Measurements from ENCODE around the gene MRPL46. TPM values are rescaled to one million over a fixed set of nuclear protein-coding genes. Genes with fewer than 3 reads are reported as not detected.

MRPL46 gene
- total and polyA plus RNA-seq, 2 experiments from 2014 or later: 32.9 to 59.4 TPM

DNA sequence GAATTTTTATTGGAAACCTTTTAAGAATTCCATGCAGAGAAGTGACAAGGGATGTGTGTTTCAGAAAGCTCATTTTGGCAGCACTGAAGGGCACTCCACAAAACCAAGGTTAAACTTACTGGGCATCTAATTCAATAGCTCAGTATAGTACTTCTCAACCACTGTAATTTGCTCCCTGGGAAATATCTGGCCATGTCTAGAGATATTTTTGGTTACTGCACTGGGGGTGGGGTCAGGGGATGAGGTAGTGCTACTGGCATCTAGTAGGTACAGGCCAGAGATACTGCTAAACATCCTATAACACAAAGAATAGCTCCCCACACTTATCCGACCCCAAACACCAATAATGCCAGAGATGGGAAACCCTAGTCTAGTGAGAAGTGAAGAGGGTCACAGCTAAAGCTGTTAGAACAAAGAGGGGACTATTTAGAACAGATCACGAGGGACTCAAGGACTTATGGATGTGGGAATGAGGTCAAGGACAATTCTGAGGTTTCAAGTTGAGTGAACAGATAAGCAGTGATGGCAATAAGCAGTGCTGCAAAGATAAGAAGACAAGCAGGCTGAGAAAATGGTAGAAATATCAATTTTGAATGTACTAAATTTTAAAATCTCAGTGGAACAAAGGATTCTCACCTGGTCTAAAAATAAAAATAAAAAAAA, 3.2 kb downstream of the MRPL46 start:
- peaks cover 49% of the 10 kb centered on the region for H3K36me3 ChIP-seq
- no peak overlapping the region for H3K27ac ChIP-seq
- no peak for DNase-seq (ENCODE audit: low read depth in 1 of 2, low spot score in 1 of 2)
- H3K27me3 ChIP-seq: no peaks in the 10 kb centered on the region
- no peaks in the 10 kb centered on the region for H3K9me3 ChIP-seq (ENCODE audit: low read depth)
- TF ChIP-seq, protein P1, sequence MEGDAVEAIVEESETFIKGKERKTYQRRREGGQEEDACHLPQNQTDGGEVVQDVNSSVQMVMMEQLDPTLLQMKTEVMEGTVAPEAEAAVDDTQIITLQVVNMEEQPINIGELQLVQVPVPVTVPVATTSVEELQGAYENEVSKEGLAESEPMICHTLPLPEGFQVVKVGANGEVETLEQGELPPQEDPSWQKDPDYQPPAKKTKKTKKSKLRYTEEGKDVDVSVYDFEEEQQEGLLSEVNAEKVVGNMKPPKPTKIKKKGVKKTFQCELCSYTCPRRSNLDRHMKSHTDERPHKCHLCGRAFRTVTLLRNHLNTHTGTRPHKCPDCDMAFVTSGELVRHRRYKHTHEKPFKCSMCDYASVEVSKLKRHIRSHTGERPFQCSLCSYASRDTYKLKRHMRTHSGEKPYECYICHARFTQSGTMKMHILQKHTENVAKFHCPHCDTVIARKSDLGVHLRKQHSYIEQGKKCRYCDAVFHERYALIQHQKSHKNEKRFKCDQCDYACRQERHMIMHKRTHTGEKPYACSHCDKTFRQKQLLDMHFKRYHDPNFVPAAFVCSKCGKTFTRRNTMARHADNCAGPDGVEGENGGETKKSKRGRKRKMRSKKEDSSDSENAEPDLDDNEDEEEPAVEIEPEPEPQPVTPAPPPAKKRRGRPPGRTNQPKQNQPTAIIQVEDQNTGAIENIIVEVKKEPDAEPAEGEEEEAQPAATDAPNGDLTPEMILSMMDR (IDR thresholded peaks at IDR 0.05; ENCODE audit: low read depth, low read length): no peak
- H3K4me1 ChIP-seq (ENCODE audit: low read depth): peaks cover 4% of the 10 kb centered on the region
- no peak overlapping the region for H3K4me3 ChIP-seq

DNA sequence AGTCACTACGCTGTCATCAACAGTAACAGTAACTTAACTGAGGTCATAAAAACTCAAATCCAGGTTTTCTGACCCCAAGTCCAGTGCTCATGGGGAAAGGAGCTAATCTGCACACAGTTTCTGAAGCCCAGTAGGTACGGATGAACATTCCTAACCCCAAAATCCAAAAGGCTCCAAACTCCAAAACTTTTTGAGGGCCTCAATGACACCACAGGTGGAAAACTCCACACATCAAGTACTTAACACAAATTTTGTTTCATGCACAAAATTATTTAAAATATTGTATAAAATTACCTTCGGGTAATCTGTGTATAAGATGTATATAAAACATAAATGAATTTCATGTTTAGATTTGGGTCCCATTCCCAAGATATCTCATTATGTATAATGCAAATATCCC, 10.5 kb downstream of the MRPL46 start:
- no peak for DNase-seq (ENCODE audit: low read depth in 1 of 2, low spot score in 1 of 2)
- H3K4me3 ChIP-seq: no peak overlapping the region
- H3K27ac ChIP-seq: no peak overlapping the region
- H3K4me1 ChIP-seq (ENCODE audit: low read depth): no peaks in the 10 kb centered on the region
- H3K36me3 ChIP-seq: peaks cover 31% of the 10 kb centered on the region
- H3K9me3 ChIP-seq (ENCODE audit: low read depth): no peaks in the 10 kb centered on the region
- TF ChIP-seq, protein P1 (IDR thresholded peaks at IDR 0.05; ENCODE audit: low read depth, low read length): no peak
- no peaks in the 10 kb centered on the region for H3K27me3 ChIP-seq

DNA sequence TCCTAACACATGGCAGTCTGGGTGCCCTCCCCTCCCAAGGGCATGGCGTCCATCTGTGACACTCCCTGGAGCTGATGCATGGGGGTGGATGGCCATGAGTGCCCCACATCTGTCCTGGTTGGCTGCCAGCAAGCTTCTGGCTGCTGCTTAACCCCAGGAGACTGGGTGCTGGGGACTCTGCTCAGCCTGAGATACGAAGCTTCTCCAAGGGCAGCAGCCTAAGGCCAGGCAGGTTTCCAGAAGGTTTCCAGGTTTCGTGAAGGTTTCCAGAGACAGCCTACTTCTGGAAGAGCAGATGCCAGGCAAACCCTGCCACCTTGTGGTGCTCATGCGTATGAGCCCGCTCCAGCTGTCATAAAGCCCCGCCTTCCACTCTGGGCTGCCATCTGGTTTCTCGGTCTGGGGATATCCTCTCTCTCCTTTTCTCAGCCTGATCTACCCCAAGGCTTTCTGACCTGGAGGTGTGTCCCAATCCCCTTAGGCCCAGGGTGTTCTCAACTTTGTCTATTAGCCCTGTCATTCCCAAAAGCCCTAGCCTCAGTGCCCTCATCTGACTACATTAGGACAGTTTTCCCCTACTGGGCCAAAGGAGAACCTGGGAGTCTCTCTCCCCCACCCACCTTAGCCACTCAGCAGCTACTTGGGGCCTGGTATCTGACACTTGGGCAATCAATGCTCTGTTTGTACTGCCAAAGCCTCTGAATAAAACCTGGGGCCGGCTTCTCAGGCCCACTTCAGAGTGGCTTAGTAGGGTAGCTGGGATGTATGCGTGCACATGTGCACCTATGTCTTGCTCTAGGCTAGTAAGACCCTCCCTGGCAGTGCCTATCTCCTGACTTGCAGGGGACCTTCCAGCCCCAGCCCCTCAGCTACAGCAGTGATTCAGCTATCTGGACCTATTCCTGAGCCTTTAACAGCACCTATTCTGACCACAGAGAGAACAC, 12.0 kb downstream of the MRPL46 start:
- H3K9me3 ChIP-seq (ENCODE audit: low read depth): no peaks in the 10 kb centered on the region
- no peak overlapping the region for H3K4me3 ChIP-seq
- DNase-seq (ENCODE audit: low read depth in 1 of 2, low spot score in 1 of 2): peak; percentile 82 to 89
- TF ChIP-seq, protein P1 (IDR thresholded peaks at IDR 0.05; ENCODE audit: low read depth, low read length): peak; percentile 85
- H3K36me3 ChIP-seq: peaks cover 15% of the 10 kb centered on the region
- peak overlapping the region; percentile 22 for H3K27ac ChIP-seq
- no peaks in the 10 kb centered on the region for H3K4me1 ChIP-seq (ENCODE audit: low read depth)
- H3K27me3 ChIP-seq: no peaks in the 10 kb centered on the region

DNA sequence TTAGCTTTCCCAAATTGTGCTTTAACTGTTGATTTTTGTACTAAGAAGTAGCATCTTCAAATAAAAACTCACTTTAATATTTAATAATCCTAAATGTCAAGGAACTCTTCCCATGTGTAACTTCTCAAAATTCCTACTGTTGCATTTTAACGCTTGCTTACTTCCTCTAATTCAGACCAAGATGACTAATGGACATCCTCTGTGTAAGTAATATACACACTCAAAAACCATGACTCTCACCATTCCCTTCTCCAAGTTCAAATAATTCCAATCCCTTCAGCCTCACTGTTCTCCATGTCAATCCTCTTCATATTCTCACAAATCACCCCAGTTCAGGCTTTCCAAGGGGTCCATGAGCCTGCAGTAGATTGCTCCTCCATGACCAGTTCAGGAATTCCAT, 13.0 kb downstream of the MRPL46 start:
- no peak overlapping the region for H3K4me3 ChIP-seq
- H3K36me3 ChIP-seq: peaks cover 8% of the 10 kb centered on the region
- peaks cover 7% of the 10 kb centered on the region for H3K27me3 ChIP-seq
- no peaks in the 10 kb centered on the region for H3K9me3 ChIP-seq (ENCODE audit: low read depth)
- peak in 1 of 2 donors; percentile 7 for DNase-seq (ENCODE audit: low read depth in 1 of 2, low spot score in 1 of 2)
- no peaks in the 10 kb centered on the region for H3K4me1 ChIP-seq (ENCODE audit: low read depth)
- H3K27ac ChIP-seq: no peak overlapping the region
- TF ChIP-seq, protein P1 (IDR thresholded peaks at IDR 0.05; ENCODE audit: low read depth, low read length): no peak

DNA sequence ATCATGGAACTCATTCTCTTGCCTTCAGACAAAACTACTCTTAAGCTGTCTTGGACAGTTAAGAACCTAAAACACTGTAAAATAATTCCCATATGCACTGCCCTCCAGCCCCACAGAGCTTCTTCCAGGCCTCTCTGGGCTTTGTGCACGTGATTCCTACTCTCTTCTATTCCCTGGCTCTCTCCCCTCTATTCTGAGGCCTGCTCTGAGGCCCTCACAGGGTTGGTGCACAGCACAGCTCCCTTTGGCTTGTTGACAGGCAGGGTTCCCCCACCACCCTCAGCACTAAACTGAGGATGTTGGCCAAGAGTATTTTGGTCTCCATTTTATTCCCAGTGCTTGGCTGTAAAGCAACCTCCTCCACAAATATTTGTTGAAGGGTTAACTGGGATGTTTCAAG, 13.5 kb downstream of the MRPL46 start:
- H3K9me3 ChIP-seq (ENCODE audit: low read depth): no peaks in the 10 kb centered on the region
- peak in 1 of 2 donors; percentile 14 for DNase-seq (ENCODE audit: low read depth in 1 of 2, low spot score in 1 of 2)
- H3K4me3 ChIP-seq: no peak overlapping the region
- no peak overlapping the region for H3K27ac ChIP-seq
- H3K27me3 ChIP-seq: peaks cover 13% of the 10 kb centered on the region
- TF ChIP-seq, protein P1 (IDR thresholded peaks at IDR 0.05; ENCODE audit: low read depth, low read length): no peak
- H3K36me3 ChIP-seq: peaks cover 2% of the 10 kb centered on the region
- no peaks in the 10 kb centered on the region for H3K4me1 ChIP-seq (ENCODE audit: low read depth)

All from cardiac muscle cell (in vitro differentiated cells and primary cell).